ENCODE data around the gene MROH2A.
A peak's percentile ranks its signal among the peaks of the same experiment; 100 is the strongest.

The MROH2A gene

GRCh38 chr2:233815861-233816260, 37.7 kb downstream of the MROH2A start:
- DNase-seq (ENCODE audit: low read depth) = no peak
- no peak for TF ChIP-seq CTCF (IDR thresholded peaks at IDR 0.05; ENCODE audit: insufficient read depth, low read depth, low read length, missing control alignments)
- H3K4me3 ChIP-seq (ENCODE audit: low read length) = no peak overlapping the region

GRCh38 chr2:233816334-233816733, 38.2 kb downstream of the MROH2A start:
- H3K4me3 ChIP-seq (ENCODE audit: low read length) = no peak overlapping the region
- DNase-seq (ENCODE audit: low read depth) = no peak
- TF ChIP-seq CTCF (IDR thresholded peaks at IDR 0.05; ENCODE audit: insufficient read depth, low read depth, low read length, missing control alignments) = no peak

GRCh38 chr2:233816771-233817170, 38.6 kb downstream of the MROH2A start:
- H3K4me3 ChIP-seq (ENCODE audit: low read length) = no peak overlapping the region
- DNase-seq (ENCODE audit: low read depth) = no peak
- no peak for TF ChIP-seq CTCF (IDR thresholded peaks at IDR 0.05; ENCODE audit: insufficient read depth, low read depth, low read length, missing control alignments)

- no peak overlapping the region for H3K4me3 ChIP-seq (ENCODE audit: low read length)
- TF ChIP-seq CTCF (IDR thresholded peaks at IDR 0.05; ENCODE audit: insufficient read depth, low read depth, low read length, missing control alignments) = no peak
- peak; percentile 4 for DNase-seq (ENCODE audit: low read depth)
These were observed 39.3 kb downstream of the MROH2A start for GRCh38 chr2:233817361-233817911.

GRCh38 chr2:233817995-233818638, 40.0 kb downstream of the MROH2A start:
- H3K4me3 ChIP-seq (ENCODE audit: low read length) = no peak overlapping the region
- TF ChIP-seq CTCF (IDR thresholded peaks at IDR 0.05; ENCODE audit: insufficient read depth, low read depth, low read length, missing control alignments) = no peak
- DNase-seq (ENCODE audit: low read depth) = no peak

GRCh38 chr2:233818639-233819621, 40.8 kb downstream of the MROH2A start:
- TF ChIP-seq CTCF (IDR thresholded peaks at IDR 0.05; ENCODE audit: insufficient read depth, low read depth, low read length, missing control alignments) = no peak
- no peak overlapping the region for H3K4me3 ChIP-seq (ENCODE audit: low read length)
- DNase-seq (ENCODE audit: low read depth) = no peak
